HUDEP-2 (cell line): ENCODE results near the gene SLC16A3.
"Not testable (repeated sequence)": the region's sequence is repeated elsewhere in the genome, so short reads cannot be mapped to it uniquely, and the experiment has no call there.

Experiments used
- DNase-seq, 76 experiments: peaks; one replicate each; lab custom pipeline; 2025; ENCODE audit not compliant: unreplicated experiment in 76 of 76; lab: John Stamatoyannopoulos, UW

SLC16A3 gene

DNA sequence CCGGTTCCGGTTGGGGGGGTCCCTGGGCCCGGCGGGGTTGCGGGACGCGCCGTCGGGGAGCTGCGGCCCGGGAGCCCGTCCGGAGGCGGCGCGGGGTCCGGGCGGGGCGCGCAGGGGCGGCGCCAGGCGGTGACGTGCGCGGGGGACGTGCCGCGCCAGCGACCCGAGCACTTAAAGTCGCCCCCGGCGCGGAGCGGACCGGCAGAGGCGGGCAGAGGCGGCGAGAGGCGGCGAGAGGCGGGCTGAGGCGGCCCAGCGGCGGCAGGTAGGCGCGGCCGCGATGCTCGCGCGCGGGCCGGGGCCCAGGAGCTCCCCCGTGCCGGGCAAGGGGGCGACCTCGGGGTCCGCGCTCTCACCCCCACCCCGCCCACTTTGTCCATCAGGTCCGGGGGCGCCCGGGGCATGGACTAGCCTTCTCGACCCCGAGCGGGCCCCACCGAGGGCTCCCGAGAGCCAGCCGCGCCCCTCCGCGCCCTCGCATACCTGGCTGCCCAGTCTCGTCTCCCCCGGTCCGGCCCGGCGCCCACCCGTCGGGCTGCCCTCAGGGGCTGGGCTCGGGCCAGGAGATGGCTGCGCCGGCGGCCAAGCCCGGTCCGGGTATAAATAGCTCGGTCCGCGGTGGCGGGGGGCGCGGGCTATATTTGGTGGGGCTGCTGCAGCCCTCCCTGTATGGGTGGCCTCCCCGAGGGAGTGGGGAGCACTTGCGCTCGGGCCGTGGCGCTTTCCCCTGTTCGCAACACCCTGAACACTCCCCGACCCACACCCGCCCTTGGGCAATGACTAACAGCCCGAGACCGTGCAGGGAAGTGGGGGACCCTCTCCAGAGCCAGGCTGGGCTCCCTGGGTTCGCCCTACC, at the start of gene SLC16A3:
SLC16A3 (plus strand) TSS at position 201 of the 856 bp plus-strand sequence. CDS start 6,967 bp downstream, outside the sequence.
- peak in 23 of 76 experiments; percentile 15 to 57 (median 25) for DNase-seq

DNA sequence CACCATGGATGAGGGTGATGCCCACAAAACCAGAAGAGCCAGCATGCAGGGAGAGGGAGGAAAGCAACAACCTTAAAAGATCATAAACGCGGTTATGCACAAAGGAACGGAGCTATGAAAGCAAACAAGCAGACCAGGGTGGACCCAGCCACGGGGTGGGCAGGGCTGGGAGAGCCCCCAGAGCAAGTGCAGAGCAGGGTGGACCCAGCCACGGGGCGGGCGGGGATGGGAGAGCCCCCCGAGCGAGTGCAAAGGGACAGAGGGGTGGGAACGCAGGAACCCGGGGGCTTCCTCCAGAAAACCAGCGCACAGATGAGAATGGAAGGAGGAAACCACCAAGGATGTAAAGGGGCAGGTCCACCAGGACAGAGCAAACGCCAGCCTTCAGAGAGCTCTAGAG, 49.4 kb upstream of the SLC16A3 start:
- DNase-seq: no peak

DNA sequence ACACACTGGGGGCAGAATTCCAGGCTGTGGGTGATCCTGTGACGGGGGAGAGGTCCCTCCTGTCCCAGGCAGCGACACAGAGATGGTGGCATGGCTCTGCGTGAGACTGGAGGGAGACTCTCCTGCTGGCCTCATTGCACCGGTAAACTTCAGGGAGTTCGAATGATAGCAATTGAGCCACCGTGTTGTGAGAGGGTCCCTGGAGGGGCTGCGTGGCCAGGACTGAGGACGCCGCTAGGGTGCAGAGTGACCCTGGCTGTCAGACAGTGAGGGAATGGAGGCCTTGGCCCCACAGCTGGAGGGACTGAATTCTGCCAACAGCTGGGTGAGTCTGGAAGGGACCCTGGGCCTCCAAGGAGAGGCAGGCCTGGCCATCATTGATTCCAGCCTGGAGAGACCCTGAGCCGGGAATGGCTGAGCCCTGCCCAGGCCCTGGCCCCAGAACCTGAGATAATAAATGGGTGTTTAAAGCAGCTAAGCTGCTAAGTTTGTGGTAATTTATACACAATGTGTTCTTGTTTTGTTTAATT, 48.8 kb upstream of the SLC16A3 start:
- no peak for DNase-seq

DNA sequence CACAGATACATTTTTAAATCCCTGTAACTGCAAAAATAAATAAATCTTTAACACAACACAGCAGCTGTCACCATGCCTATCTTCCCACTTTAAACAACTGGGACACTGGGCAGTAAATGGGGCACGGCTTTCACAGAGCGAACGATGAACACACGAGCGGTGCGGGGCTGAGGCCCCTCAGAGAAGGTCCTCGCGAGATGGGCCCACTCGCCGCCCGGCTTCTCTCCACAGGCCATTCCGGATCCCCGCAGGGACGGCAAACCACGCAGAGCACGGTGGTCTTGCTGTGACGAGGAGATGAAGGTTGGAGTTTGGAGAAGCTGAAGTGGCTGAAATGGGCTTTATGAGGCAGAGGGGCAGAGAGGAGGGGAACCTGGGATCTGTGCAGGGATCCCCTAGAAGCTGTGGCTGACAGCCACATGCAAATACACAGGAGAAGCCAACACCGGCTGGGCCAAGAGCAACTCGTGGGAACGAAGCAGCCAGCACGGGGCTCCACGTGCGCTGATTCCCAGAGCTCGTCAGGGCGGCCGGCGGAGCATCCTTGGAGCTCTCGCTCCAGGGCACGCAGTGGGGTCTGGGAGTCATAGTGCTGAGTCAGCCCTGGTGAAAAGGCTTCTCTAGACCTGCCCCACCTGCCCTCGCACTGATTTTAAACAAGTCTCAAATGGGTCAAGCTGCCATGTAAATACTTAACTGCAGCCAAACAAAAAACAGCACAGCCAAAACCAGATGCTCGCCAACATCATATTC, 47.9 kb upstream of the SLC16A3 start:
- DNase-seq: no peak

DNA sequence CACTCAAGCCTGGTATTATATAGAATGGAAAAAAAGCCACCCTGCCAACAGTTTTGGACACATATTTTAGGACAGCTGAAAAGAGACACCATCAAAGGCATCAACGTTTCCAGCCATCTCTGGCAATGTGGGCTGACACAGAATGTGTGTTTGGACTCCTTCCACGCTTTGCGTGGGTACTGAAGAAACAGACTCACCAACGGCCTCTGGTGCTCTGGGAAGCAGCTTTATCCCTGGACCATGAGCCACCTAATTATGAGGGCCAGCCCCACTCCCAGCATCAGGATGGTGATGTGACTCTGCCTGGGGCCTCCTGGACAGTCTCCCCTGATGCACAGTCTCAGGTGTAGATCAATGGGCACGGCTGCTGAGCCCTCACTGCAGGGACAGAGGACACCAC, 44.1 kb upstream of the SLC16A3 start:
- no peak for DNase-seq

DNA sequence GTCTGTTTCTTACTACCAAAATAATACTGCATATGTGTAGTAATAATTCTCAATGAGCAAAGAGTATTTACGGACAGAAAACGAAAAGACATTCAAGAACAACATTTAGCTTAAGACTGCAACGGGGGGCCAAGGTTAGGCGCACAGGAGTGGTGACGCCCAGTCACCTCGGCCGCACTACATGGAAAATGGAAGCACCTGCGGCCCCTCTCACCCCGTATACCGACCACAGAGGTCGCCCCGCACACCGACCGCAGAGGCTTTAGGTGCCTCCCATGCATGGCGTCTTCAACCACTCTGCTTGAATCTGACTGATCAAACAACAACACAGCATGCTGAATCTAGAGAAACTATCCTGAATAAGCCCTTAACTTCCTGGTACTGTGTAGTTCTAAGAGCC, 42.6 kb upstream of the SLC16A3 start:
- DNase-seq: no peak

DNA sequence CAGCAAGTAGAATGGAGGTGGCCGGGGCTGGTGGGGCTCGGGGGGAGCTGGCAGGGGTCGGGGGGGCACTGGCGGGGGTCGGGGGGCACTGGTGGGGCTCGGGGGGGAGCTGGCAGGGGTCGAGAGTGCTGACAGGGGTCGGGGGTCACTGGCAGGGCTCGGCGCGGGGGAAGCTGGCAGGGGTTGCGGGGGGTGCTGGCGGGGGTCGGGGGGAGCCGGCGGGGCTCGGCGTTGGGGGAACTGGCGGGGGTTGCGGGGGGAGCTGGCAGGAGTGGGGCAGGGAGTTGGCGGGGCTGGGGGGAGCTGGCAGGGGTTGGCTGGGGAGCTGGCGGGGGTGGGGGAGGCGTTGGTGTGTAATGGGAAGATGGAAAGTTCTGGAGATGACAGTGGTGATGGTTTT, 41.3 kb upstream of the SLC16A3 start:
- DNase-seq: no peak

DNA sequence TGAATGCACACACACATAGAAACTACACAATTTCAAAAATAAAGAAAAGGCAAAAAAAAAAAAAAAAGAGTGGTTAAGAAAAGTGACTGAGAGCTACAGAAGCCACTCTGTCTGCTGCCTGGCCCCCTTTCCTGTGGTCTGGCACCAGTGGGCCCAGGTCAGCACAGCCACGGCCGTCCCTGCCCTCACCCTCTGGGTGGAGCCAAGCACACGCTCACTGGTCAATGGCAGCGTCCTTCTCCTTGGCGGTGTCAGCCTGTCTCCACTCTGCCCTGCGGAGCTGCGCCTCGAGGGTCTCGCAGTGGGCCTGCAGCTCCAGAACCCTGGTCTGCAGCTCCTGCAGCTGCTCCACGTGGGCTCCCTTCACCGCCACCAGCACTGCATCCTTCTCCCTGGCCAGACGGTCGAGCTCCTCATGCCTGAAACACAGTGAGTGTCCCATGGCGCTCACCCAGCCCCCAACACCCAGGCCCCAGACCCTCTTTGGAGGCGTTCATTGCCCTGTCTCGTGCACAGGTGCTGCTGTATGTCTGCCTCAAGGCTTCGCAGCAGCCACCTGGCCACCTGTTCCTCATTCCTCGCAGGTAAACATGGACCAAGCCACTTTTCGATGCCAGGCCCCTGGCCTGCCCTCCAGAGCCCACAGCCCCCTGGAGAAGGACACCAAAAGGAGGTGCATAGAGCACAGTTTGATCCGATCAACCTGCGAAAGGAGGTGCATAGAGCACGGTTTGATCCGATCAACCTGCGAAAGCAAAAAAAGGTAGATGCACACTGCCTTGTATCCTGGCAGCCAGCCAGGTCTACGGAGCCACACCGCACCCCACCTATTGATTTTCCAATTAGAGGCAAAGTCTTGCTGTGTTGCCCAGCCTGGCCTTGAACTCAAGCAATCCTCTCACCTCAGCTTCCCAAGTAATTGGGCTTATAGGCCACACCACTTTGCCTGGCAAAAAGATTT, 40.6 kb upstream of the SLC16A3 start:
- no peak for DNase-seq

DNA sequence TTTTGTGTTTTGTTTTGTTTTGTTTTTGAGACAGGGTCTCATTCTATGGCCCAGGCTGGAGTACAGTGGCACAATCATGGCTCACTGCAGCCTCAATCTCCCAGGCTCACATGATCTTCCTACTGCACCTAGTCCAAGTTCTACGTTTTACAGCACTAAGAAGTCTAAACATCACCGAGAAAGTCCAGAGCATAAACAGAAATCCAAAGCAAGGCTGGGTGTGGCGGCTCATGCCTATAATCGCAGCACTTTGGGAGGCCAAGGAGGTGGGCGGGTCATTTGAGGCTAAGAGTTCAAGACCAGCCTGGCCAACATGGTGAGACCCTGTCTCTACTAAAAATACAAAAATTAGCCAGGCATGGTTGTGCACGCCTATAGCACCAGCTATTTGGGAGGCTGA, 35.8 kb upstream of the SLC16A3 start:
- DNase-seq: not testable (repeated sequence)

DNA sequence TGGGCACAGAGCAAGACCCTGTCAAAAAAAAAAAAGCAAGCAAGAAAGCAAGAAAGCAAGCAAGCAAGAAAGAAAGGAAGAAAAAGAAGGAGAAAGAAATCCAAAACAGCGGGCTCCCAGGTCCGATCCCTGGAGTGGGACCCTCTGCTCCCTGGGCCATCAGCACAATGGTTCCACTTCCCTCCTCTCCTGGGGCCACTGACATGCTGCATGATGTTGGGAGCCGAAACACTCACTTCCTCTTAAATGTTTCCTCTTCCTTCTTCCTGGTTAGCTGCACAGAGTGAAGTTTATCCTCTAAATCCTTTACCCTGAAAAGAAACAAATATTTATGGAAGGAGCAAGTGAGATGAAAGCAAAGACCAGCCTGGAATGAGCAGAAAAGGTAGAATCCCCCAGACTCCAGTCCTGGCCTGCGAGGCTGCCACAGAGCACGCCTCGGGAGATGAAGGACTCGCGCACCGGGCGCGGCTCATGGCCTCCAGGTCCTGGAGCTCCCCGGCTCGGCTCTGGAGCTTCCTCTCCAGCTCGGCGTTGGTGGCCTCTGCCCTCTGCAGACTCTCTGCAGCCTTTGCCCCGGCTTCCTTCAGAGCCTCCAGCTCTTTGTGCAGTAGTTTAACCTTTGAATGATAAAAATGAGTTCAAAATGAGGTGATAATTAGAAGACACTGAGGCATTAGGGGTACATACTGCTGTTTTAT, 35.2 kb upstream of the SLC16A3 start:
- DNase-seq: no peak

DNA sequence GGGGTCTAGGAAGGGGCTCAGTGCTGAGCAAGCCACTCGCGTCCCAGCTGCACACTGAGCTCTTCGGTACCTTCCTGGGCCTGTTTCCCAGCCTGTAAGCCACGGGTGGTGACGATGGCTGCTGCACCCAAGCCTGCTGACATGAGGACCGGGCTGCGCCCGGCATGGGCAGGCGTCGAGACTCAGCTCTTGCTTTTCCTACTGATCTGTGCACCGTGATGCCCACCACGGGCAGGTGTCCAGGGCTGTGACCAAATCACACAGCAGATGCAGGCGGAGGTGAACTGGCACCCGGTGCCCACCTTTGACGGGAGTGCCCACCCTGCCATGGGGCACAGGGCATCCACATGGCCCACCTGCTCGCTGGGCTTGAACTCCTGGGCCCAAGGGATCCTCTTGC, 34.1 kb upstream of the SLC16A3 start:
- DNase-seq: no peak

DNA sequence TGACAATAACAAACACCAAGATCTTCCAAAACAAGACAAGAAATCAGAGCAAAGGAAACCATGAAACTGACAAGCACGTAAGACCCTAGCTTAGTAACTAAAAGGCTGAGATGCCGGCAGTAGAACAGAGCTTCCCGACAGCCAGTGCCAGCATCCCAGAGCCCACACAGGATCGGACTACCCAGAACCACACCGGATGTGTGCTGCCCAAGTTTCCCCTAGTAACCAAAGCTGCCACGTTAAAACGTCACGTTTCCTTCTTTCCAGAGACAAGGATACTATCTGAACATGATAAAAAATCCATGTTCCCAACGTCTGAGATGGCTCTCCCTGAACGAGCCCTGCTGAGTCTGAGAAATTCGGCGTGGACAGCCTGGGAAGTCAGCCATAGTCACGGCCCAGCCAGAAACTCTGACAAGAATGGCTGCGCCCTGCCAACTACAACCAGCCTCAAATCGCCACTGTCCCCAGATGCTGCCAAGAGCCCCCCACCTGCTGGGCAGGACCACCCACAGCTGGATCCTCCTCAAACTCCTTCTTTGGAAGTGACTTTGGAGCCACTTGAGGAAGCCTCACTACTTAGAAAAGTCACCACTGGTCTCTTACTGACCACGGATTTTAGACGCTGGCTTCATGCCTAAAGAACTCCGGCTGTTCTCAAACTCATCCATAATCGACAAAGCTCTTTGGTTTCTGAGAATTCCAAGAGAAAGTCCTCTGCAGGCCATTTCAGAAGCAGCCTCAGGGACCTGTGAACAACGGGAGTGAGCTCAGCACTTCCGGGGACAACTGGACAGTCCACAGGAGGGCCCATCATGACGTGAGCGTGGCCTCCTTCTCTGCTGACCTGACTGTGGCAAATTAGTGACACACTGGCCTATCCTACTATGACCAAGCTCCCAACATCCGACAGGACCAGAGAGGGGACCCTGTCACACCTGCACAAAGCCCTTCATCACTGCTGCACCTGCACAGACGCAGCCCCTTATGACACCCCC, 32.9 kb upstream of the SLC16A3 start:
- no peak for DNase-seq

DNA sequence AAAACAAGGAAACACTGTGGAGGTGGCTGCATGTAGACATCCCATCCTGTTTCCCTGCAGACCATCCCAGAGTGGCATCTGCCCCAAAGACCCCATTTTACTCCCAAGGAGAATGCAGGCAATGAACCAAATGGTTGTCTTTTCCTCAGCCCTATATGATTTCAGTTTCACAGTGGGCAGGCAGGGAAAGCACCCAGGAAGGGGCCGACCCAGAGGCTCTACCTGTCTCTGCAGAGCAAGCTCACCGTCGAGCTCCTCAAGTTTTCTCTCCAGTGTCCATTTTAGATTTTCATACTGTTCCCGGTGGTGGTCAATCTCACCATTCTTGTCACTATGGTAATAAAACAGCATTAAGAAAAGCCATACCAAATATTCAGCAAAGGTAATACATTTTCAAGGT, 30.8 kb upstream of the SLC16A3 start:
- no peak for DNase-seq

DNA sequence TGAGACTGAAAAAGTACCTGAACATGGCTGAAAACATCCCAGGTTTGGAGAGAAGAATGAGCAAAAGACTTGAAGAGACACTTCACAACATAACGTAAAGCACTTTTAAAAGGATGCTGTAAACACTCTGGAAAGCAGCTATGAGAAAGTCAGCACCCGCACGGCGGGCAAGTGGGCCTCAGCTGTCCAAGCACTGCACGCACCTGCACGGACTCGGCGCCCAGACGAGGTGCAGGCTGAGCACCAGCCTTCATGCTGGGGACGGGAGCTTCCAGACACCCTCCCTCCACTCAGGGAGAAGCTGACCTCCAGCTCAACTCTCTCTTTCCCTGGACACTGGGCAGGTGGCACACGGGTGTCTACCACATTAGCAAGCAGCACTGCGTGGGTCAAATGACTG, 29.3 kb upstream of the SLC16A3 start:
- no peak for DNase-seq

DNA sequence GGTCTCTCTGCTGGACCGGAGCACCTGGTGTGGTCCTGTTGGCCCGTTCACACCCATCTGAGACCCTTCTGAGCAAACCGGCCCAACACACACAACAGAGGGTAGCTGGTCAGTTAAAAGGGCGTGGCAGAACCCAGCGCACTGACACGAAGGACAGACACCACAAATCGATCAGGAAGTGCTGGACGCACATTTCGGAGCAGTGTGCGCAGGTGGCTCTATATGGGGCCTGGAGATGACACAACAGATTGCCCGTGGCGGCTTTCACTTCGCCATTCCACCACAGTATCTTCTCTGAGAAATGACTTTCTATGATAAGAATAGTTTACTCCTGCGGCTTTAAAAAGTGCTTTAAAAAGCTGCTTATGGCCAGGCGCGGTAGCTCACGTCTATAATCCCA, 28.7 kb upstream of the SLC16A3 start:
- no peak for DNase-seq

DNA sequence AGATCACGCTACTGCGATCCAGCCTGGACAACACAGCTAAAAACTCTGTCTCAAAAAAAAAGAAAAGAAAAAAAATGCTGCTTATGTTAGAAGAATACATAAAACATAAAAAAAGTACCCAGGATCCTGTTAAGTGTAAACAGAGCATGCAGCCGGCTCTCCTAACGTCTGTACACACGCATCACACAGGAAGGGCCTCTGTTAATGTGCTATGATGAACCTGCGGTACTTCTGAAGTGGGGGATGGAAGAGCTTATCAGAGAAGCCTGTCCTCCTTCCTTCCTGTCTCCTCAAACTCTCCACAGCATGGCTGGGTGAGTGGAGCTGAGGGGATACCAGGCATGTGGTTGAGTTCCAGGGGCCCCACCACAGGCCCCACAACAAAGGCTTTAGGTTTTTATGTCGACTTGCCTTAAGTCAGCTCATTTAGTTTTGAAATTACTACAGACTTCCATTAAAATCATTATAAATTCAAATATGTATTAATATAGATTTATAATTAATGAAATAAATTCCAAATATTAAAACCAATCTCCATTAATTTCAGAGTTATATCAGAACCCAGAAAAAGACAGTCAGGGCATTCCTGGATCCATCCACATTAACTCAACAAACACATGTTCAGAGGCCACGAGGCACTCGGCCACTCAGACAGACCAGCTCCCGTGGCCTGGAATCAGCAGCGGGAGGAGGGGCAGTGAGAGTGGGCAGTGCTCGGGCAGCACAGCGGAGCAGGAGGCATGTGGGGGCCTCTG, 27.9 kb upstream of the SLC16A3 start:
- DNase-seq: peak in 2 of 76 experiments; percentile 5 to 9

DNA sequence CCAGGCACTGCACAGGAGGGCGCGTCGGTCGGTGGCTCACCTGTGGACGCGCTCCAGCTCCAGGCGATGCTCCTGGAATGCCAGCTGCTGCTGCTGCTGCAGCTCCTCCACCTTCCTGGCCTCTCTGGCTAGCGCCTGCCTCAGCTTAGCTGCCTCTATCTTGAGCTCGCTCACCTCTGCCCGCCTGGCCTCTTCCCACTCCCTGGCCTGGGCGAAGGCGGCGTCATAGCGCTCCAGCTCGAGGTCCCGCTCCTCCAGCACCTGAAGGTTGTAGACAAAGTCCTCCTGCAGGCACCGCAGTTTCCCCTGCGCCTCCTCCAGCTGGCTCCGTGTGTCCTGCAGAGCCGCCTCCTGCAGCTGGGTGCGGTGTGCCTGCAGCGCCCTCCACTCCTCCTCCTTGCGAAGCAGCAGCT, 27.3 kb upstream of the SLC16A3 start:
- DNase-seq: no peak

DNA sequence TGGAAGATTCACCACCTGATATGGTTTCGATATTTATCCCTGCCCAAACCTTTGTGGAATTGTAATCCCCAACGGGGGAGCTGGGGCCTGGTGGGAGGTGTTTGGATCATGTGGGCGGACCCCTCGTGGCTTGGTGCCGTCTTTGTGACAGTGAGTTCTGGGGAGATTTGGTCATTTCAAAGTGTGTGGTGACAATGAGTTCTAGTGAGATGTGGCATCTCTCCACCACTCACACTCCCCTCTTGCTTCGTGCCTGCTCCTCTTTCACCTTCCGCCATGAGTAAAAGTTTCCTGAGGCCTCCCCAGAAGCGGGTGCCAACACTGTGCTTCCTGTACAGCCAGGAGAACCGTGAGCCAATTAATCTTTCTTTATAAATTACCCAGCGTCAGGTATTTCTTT, 25.9 kb upstream of the SLC16A3 start:
- no peak for DNase-seq
